Stomach (tissue), 9 donors: ENCODE data around the gene TP53RK. TPM values are rescaled to one million over a fixed set of nuclear protein-coding genes. Genes with fewer than 3 reads are reported as not detected.
"Not testable (repeated sequence)": the region's sequence is repeated elsewhere in the genome, so short reads cannot be mapped to it uniquely, and the experiment has no call there.

Experiments used
- DNase-seq, 2 donors: peaks; one replicate each; pipeline versions ENCODE4 v3.0.0 to v3.0.0-alpha.2; 2013 to 2019
- H3K27ac ChIP-seq, 5 donors: fragments of 200-600 bp in 4 of 5; sonication (generic) in 4 of 5; one replicate each; pipeline ENCODE4 v1.5.1; 2013 to 2019; ENCODE audit warnings: mild to moderate bottlenecking in 1 of 5, moderate library complexity in 1 of 5
- H3K27me3 ChIP-seq, 3 donors: fragments of 200-600 bp; sonication (generic); one replicate each; pipeline ENCODE4 v1.5.1; 2017 to 2019; ENCODE audit warnings: mixed run types in 1 of 3
- H3K36me3 ChIP-seq, 4 donors: fragments of 200-600 bp; sonication (generic); 1 replicate in 3 of 4; 2 replicates in 1 of 4; pipeline ENCODE4 v1.5.1; 2016 to 2019
- H3K4me1 ChIP-seq, 4 donors: fragments of 200-600 bp; sonication (generic); one replicate each; pipeline ENCODE4 v1.5.1; 2016 to 2019
- H3K4me3 ChIP-seq, 4 donors: fragments of 200-600 bp; sonication (generic) in 3 of 4; one replicate each; pipeline ENCODE4 v1.5.1; 2016 to 2019; ENCODE audit warnings: mild to moderate bottlenecking in 1 of 4
- H3K9me3 ChIP-seq, 4 donors: fragments of 200-600 bp; sonication (generic); one replicate each; pipeline ENCODE4 v1.5.1; 2016 to 2019
- CTCF ChIP-seq, 7 experiments: fragments of 450-650 bp in 4 of 7; fragments of 200-600 bp in 3 of 7; sonication (generic) in 3 of 7; IDR thresholded peaks; one replicate each; pipeline ENCODE4 v1.5.1; 2016 to 2019; ENCODE audit warnings: antibody characterized with exemption in 7 of 7, control low read depth in 2 of 7, mild to moderate bottlenecking in 1 of 7
- EP300 ChIP-seq: sonication (generic); formaldehyde crosslinking; IDR thresholded peaks from one replicate; pipeline ENCODE4 v1.6.1; 2017; ENCODE audit warnings: antibody characterized with exemption
- POLR2A ChIP-seq, 4 donors: fragments of 450-650 bp; IDR thresholded peaks; one replicate each; pipeline ENCODE4 v1.6.1; 2016; ENCODE audit warnings: antibody characterized with exemption in 4 of 4, control low read depth in 2 of 4, mild to moderate bottlenecking in 1 of 4, moderate library complexity in 1 of 4
- POLR2AphosphoS5 ChIP-seq, 3 donors: sonication (generic); formaldehyde crosslinking; IDR thresholded peaks; one replicate each; pipeline ENCODE4 v1.6.1; 2016; ENCODE audit warnings: antibody characterized with exemption in 3 of 3
- WGBS, 5 donors: extraction: QIAGEN DNeasy Blood & Tissue Kit in 3 of 5; methylation state at CpG; one replicate each; pipeline versions ENCODE4 v1.1.5 to v1.1.7; 2013 to 2018; 5-methylcytosine and 5-hydroxymethylcytosine counted together
- intact Hi-C: fragments of 100-400 bp; cut with DNase I; formaldehyde crosslinking; loops from one replicate; pipeline ENCODE4 v1.15.1; 2023; ENCODE audit warnings: low total_unique reads
- polyA plus RNA-seq, 3 donors: library from polyadenylated mRNA; stranded (reverse); fragments of 200-250 nt; gene quantifications; one replicate each; pipeline ENCODE4 v1.2.3, GENCODE V29; 2013
- total RNA-seq, 5 donors: library from RNA; depleted of rRNA; stranded (reverse); fragments of >200 nt; gene quantifications; one replicate each; pipeline versions ENCODE4 v1.1.0 to v1.2.3, GENCODE V29; 2014 to 2016
- donor health status: healthy with polysubstance abuse.
- donor health status: Bipolar disorder and iron deficiency.
- donor health status: healthy.

Gene TP53RK
- total and polyA plus RNA-seq, 8 donors, result 1.8 to 64.3 (median 12.9) TPM

GRCh38 chr20:46680684-46681031, 8.6 kb downstream of the TP53RK start:
- Histone ChIP-seq H3K4me3 (no peak overlapping the region), H3K4me1 (peaks cover 14 to 49% (median 34%) of the 10 kb centered on the region in 4 donors), H3K9me3 (no peaks in the 10 kb centered on the region), H3K27ac (no peak overlapping the region), H3K36me3 (peaks cover 0 to 15% (median 12%) of the 10 kb centered on the region in 4 donors), H3K27me3 (no peaks in the 10 kb centered on the region)
- WGBS, 5 donors, result 76 to 97% (median 94%) methylated on average over 2 of the region's 2 CpGs
- intact Hi-C loops, result loop anchor here (5.0 kb wide), 1 partner anchor 163 kb away; no protein-coding TSS in a partner anchor
- TF ChIP-seq CTCF (IDR thresholded peaks at IDR 0.05) (no peak), POLR2A (IDR thresholded peaks at IDR 0.05) (no peak), EP300 (no peak), POLR2AphosphoS5 (IDR thresholded peaks at IDR 0.05) (no peak)
- DNase-seq, result no peak

GRCh38 chr20:46678516-46678915, 10.7 kb downstream of the TP53RK start:
- intact Hi-C loops, result no loop called here

DNA sequence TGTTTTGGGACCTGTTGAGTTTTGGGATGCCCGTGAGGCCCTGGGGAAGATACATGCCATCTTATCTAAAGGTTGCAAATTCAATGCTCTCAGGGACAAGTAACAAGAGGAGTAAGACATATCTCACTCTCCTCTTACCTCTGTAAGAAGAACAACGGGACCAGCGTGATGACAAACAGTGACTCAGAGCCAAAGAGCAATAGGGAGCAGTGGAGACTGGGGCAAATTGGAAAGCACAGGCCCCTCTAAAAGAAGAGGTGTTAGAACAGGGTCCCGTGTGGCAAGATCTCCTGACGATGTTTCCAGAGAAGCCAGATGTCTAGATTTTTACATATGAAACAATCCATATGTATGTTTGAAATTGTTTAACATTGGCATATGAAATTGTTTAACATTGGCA, 11.6 kb downstream of the TP53RK start:
- WGBS, 5 donors, result 77 to 86% (median 83%) methylated on average over 5 of the region's 5 CpGs
- H3K4me3 ChIP-seq, result no peak overlapping the region
- H3K9me3 ChIP-seq, result peaks cover 0 to 7% (median 3%) of the 10 kb centered on the region in 4 donors
- H3K27me3 ChIP-seq, result no peaks in the 10 kb centered on the region
- intact Hi-C loops, result no loop called here
- no peak overlapping the region for H3K27ac ChIP-seq
- no peak for TF ChIP-seq CTCF (IDR thresholded peaks at IDR 0.05)
- no peak for TF ChIP-seq POLR2AphosphoS5 (IDR thresholded peaks at IDR 0.05)
- TF ChIP-seq EP300, result no peak
- no peak for TF ChIP-seq POLR2A (IDR thresholded peaks at IDR 0.05)
- H3K4me1 ChIP-seq, result peaks cover under 1 to 21% (median 9%) of the 10 kb centered on the region in 4 donors
- DNase-seq, result no peak
- H3K36me3 ChIP-seq, result peaks cover 0 to 12% (median 7%) of the 10 kb centered on the region in 4 donors

More at GRCh38 chr20:46678516-46678915, 10.7 kb downstream of the TP53RK start:
- H3K9me3 ChIP-seq, result no peaks in the 10 kb centered on the region
- TF ChIP-seq POLR2AphosphoS5 (IDR thresholded peaks at IDR 0.05) (no peak), POLR2A (IDR thresholded peaks at IDR 0.05) (no peak), EP300 (no peak), CTCF (IDR thresholded peaks at IDR 0.05) (no peak)
- 74 to 82% (median 78%) methylated on average over 4 of the region's 4 CpGs for WGBS, 5 donors
- H3K27ac ChIP-seq, result no peak overlapping the region
- no peak for DNase-seq
- no peaks in the 10 kb centered on the region for H3K27me3 ChIP-seq
- peaks cover 10 to 30% (median 18%) of the 10 kb centered on the region in 4 donors for H3K4me1 ChIP-seq
- H3K36me3 ChIP-seq, result peaks cover 0 to 12% (median 7%) of the 10 kb centered on the region in 4 donors
- no peak overlapping the region for H3K4me3 ChIP-seq

DNA sequence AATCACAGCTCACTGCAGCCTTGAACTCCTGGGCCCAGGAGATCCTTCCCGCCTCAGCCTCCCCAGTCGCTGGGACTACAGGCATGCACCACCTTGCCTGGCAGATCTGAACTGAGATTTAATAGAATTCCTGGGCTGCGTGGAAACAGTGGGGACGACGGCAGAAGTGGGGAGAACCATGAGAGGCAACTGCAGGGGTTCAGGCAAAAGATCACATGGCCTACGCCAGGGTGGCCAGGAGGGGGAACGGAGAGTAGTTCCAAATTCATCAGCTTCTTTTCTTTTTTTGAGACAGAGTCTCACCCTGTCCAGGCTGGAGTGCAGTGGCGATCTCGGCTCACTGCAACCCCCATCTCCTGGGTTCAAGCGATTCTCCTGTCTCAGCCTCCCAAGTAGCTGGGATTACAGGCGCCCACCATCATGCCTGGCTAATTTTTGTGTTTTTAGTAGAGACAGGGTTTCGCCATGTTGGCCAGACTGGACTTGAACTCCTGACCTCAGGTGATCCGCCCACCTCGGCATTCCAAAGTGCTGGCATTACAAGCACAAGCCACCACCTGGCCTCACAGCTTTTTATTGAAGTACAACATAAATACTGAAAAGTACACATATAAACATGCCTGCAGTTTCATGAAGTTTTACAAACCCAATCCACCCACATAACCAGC, 12.5 kb downstream of the TP53RK start:
- H3K4me1 ChIP-seq, result peaks cover 0 to 12% (median 5%) of the 10 kb centered on the region in 4 donors
- H3K27me3 ChIP-seq, H3K27ac ChIP-seq, DNase-seq, intact Hi-C loops, H3K4me3 ChIP-seq: not testable (repeated sequence)
- WGBS, 5 donors, result 81 to 95% (median 91%) methylated on average over 8 to 13 of the region's 14 CpGs
- peaks cover 0 to 11% (median 3%) of the 10 kb centered on the region in 4 donors for H3K9me3 ChIP-seq
- peaks cover 0 to 12% (median 7%) of the 10 kb centered on the region in 4 donors for H3K36me3 ChIP-seq
